ENCODE data around the gene MAML2. TPM values are rescaled to one million over a fixed set of nuclear protein-coding genes. Genes with fewer than 3 reads are reported as not detected.

MAML2 gene
- total RNA-seq, 1 experiment from 2014 or later, result 2.1 TPM

GRCh38 chr11:96111308-96111707 is 231.7 kb downstream of the MAML2 start:
- in situ Hi-C loops (cut with HindIII; ENCODE audit: low pct_unique_long_range_greater_than_20kb, low sequenced_read_pairs), result no loop called here
- DNase-seq (ENCODE audit: low read depth), result no peak

- in situ Hi-C loops (cut with HindIII; ENCODE audit: low pct_unique_long_range_greater_than_20kb, low sequenced_read_pairs), result no loop called here
- no peak for DNase-seq (ENCODE audit: low read depth)
These were observed 232.7 kb downstream of the MAML2 start for GRCh38 chr11:96110302-96110701.

GRCh38 chr11:96109331-96110030 is 233.5 kb downstream of the MAML2 start:
- in situ Hi-C loops (cut with HindIII; ENCODE audit: low pct_unique_long_range_greater_than_20kb, low sequenced_read_pairs), result no loop called here
- DNase-seq (ENCODE audit: low read depth), result no peak

- in situ Hi-C loops (cut with HindIII; ENCODE audit: low pct_unique_long_range_greater_than_20kb, low sequenced_read_pairs), result no loop called here
- no peak for DNase-seq (ENCODE audit: low read depth)
These were observed 235.7 kb downstream of the MAML2 start for GRCh38 chr11:96107143-96107824.

GRCh38 chr11:96106645-96107044 is 236.3 kb downstream of the MAML2 start:
- no peak for DNase-seq (ENCODE audit: low read depth)
- in situ Hi-C loops (cut with HindIII; ENCODE audit: low pct_unique_long_range_greater_than_20kb, low sequenced_read_pairs), result no loop called here

- in situ Hi-C loops (cut with HindIII; ENCODE audit: low pct_unique_long_range_greater_than_20kb, low sequenced_read_pairs), result no loop called here
- DNase-seq (ENCODE audit: low read depth), result no peak
These were observed 237.1 kb downstream of the MAML2 start for GRCh38 chr11:96105944-96106343.

- DNase-seq (ENCODE audit: low read depth), result no peak
- in situ Hi-C loops (cut with HindIII; ENCODE audit: low pct_unique_long_range_greater_than_20kb, low sequenced_read_pairs), result no loop called here
These were observed 237.6 kb downstream of the MAML2 start for GRCh38 chr11:96105197-96105895.

- in situ Hi-C loops (cut with HindIII; ENCODE audit: low pct_unique_long_range_greater_than_20kb, low sequenced_read_pairs), result no loop called here
- no peak for DNase-seq (ENCODE audit: low read depth)
These were observed 238.5 kb downstream of the MAML2 start for GRCh38 chr11:96104496-96104895.

GRCh38 chr11:96103721-96104120 is 239.3 kb downstream of the MAML2 start:
- in situ Hi-C loops (cut with HindIII; ENCODE audit: low pct_unique_long_range_greater_than_20kb, low sequenced_read_pairs), result no loop called here
- no peak for DNase-seq (ENCODE audit: low read depth)

GRCh38 chr11:96103102-96103501 is 239.9 kb downstream of the MAML2 start:
- in situ Hi-C loops (cut with HindIII; ENCODE audit: low pct_unique_long_range_greater_than_20kb, low sequenced_read_pairs), result no loop called here
- DNase-seq (ENCODE audit: low read depth), result no peak

- DNase-seq (ENCODE audit: low read depth), result peak; percentile 35
- in situ Hi-C loops (cut with HindIII; ENCODE audit: low pct_unique_long_range_greater_than_20kb, low sequenced_read_pairs), result no loop called here
These were observed 240.3 kb downstream of the MAML2 start for GRCh38 chr11:96102664-96103078.

- in situ Hi-C loops (cut with HindIII; ENCODE audit: low pct_unique_long_range_greater_than_20kb, low sequenced_read_pairs), result no loop called here
These were observed 241.8 kb downstream of the MAML2 start for GRCh38 chr11:96101146-96101545.

GRCh38 chr11:96098511-96099241 is 244.3 kb downstream of the MAML2 start:
- in situ Hi-C loops (cut with HindIII; ENCODE audit: low pct_unique_long_range_greater_than_20kb, low sequenced_read_pairs), result no loop called here
- DNase-seq (ENCODE audit: low read depth), result no peak

More at GRCh38 chr11:96101146-96101545, 241.8 kb downstream of the MAML2 start:
- peak; percentile 14 for DNase-seq (ENCODE audit: low read depth)

GRCh38 chr11:96097844-96098421 is 245.1 kb downstream of the MAML2 start:
- no peak for DNase-seq (ENCODE audit: low read depth)
- in situ Hi-C loops (cut with HindIII; ENCODE audit: low pct_unique_long_range_greater_than_20kb, low sequenced_read_pairs), result no loop called here

- in situ Hi-C loops (cut with HindIII; ENCODE audit: low pct_unique_long_range_greater_than_20kb, low sequenced_read_pairs), result no loop called here
- no peak for DNase-seq (ENCODE audit: low read depth)
These were observed 246.6 kb downstream of the MAML2 start for GRCh38 chr11:96096360-96096759.

GRCh38 chr11:96095884-96096303 is 247.1 kb downstream of the MAML2 start:
- in situ Hi-C loops (cut with HindIII; ENCODE audit: low pct_unique_long_range_greater_than_20kb, low sequenced_read_pairs), result no loop called here
- no peak for DNase-seq (ENCODE audit: low read depth)

GRCh38 chr11:96094156-96094555 is 248.8 kb downstream of the MAML2 start:
- DNase-seq (ENCODE audit: low read depth), result no peak
- in situ Hi-C loops (cut with HindIII; ENCODE audit: low pct_unique_long_range_greater_than_20kb, low sequenced_read_pairs), result no loop called here

- in situ Hi-C loops (cut with HindIII; ENCODE audit: low pct_unique_long_range_greater_than_20kb, low sequenced_read_pairs), result no loop called here
- DNase-seq (ENCODE audit: low read depth), result no peak
These were observed 250.5 kb downstream of the MAML2 start for GRCh38 chr11:96092511-96092910.
